GM18526 (cell line): Measurements from ENCODE around the gene CARS1.

ENCODE experiments used
- POLR2A ChIP-seq: IDR thresholded peaks from 3 replicates; pipeline ENCODE4 v1.6.1; 2011; ENCODE audit not compliant: insufficient read length; ENCODE audit errors: extremely low read depth

The CARS1 gene

DNA sequence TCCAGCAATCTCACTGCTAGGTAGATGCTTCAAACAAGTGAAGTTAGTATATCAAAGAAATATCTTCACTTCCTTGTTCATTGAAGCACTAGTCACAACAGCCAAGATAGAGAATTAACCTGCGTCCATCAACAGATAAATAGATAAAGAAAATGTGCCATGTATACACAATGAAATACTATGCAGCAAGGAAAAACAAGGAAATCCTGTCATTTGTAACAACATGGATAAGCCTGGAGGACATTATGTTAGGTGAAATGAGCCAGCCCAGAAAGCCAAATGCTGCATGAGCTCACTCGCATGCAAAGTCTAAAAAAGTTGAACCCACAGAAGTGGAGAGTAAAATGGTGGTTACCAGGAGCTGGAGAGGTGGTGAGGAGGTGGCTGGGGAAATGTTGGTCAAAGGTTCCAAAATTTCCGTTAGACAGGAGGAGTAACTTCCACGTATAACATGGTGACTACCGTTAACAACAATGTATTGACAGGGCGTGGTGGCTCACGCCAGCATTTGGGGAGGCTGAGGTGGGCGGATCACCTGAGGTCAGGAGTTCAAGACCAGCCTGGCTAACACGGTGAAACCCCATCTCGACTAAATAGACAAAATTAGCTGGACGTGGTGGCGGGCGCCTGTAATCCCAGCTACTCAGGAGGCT, 23.6 kb upstream of the CARS1 start:
- no peak for TF ChIP-seq POLR2A

DNA sequence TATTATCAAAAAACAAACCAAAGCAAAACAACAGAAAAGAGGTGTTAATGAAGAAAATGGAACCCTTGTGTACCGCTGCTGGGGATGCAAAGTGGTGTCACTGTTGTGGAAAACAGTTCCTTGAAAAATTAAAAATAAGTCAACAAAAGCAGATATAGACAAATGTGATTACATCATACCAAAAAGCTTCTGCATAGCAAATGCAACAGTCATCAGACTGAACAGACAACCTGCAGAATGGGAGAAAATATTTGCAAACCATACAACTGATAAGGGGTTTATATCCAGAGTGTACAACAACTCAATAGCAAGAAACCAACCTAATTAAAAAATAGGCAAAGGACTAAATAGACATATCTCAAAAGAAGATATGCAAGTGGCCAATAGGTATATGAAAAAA, 22.9 kb upstream of the CARS1 start:
- TF ChIP-seq POLR2A = no peak

- no peak for TF ChIP-seq POLR2A
Measured at GRCh38 chr11:3077846-3078440, 20.7 kb upstream of the CARS1 start.

GRCh38 chr11:3077189-3077836, 20.1 kb upstream of the CARS1 start:
- TF ChIP-seq POLR2A = no peak

DNA sequence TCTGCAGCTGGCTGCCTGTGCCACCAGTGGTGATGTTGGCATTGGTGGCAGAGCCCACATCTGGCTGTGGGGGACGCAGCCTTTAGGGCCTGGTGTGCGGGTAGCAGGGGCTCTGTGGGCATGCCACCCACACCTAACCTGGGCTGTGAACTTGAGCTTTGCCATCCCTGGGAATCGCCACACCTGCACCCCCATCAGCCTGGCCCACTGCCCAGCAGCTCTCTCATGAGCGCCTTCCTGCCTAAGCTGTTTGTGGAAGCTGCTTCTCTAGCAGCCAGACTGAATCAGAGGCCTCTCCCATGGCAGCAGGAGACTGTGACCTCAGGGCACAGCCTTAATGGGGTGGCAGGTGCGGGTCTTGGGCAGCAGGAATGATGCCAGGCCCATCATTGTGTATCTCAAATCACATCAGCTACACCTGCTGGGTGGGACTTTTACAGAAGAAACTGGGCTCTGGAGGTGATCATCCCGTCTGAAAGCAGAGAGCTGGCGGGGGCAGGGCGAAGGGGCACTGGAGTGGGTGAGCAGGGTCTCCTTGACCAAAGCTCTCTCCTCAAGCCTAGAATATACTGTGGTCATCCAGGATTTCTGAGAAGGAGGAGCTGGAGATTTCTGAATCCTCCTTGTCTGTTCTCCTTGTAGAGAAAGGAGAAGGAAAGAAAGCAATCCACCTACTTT, 17.8 kb upstream of the CARS1 start:
- TF ChIP-seq POLR2A = no peak

- no peak for TF ChIP-seq POLR2A
Measured at GRCh38 chr11:3073029-3073435, 15.8 kb upstream of the CARS1 start.

- TF ChIP-seq POLR2A = no peak
Measured at GRCh38 chr11:3069425-3069824, 12.2 kb upstream of the CARS1 start.

DNA sequence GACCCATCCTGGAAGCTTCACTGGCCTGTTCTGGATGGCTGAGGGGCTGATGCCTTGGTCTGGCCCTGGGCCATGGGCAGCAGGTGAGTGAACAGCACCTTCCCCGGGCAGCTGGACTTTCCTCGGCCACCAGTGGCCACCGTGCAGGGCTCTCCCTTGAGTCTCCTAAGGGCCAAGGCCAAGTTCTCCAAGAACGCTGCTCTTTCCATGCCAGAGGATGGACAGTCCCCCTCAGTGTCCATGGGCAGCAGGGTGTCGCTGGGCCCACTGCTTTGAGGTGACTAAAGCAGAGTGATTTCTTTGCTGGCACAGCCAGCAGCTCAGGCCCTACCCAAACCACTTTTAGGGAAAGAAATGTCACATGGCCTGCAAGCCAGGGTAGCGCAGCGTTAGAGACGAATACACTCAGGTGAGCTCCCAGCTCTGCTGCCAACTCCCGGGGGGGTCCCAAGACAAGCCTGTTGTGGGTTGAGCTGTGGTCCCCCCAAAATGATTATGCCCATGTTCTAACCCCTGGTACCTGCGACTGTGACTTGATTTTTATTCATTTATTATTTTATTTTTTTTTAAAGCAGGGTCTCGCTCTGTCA, 3.3 kb upstream of the CARS1 start:
- no peak for TF ChIP-seq POLR2A

GRCh38 chr11:3058753-3059664, 1.8 kb upstream of the CARS1 start:
- no peak for TF ChIP-seq POLR2A

DNA sequence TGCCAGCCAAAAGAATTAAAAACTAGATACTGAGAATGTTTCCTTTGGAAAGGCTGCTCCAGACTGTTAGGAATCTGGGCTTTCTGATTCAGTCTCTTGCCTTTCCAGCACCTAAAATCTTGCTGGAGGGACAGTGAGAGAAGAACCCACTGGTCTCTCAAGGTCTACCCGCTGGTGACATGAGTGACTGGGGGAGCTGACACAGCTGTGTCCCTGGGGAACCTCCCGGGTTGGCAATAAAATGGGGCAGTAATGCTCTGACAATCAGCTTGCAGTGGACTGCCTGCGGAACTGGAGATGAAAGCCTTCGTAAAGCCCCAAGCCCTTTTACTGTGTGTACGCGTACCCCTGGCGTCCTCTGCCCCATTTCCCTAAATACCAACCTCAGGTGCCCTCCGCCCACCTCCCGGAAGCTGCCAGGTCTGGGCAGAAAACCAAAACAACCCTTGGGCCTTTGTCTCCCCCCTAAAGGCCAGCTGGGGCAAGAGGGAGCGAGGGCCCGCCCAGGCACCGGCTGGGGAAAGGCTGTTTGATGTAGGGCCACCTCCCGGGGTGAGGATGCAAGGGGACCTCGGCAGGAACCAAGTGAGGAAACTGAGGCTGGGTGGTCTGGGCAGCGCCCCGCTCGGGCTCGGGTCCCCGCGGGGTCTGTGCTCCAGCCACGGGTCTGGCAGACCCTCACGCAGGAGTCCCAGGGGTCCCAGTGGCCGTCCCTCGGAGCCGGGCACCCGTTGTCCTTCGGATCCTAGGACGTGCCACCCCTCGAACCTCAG, 741 bp downstream of the CARS1 start:
- no peak for TF ChIP-seq POLR2A

- TF ChIP-seq POLR2A = no peak
Measured at GRCh38 chr11:3055891-3056290, 1.3 kb downstream of the CARS1 start.

DNA sequence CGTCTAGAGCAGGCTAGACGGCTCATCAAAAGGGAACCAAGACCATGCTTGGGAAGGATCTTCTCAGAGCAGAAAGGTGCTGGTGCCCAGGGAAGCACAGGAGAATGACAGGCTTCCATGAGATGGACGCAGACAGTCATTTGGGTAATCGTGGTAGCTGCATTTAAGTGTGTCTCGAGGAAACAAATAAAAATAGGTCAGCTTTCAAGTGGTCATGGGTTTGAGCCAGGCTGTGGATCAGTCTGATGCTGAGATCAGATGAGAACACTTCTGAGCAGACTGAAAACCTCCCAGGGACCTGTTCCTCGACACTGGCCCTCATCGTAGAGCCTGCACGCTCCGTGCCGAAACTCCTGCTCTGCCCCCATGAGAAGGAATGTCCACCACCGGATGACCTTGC, 4.7 kb downstream of the CARS1 start:
- no peak for TF ChIP-seq POLR2A

DNA sequence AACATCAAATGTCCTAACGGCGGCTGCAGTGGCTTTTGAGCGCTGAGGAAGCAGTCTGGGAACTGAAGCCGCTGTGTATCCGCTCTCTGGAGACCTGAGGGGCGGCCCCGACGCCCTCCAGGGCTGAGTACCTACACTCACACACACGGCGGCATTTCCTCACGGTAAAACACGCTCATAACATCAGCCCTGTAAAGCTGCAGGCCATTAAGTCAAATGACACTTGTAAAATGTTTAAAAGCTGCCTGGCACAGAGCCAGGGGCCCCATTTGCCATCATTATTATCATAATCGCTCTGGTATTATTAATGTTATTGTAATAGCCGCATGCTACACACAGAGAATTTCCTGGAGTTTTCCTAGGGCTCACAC, 5.1 kb downstream of the CARS1 start:
- no peak for TF ChIP-seq POLR2A

DNA sequence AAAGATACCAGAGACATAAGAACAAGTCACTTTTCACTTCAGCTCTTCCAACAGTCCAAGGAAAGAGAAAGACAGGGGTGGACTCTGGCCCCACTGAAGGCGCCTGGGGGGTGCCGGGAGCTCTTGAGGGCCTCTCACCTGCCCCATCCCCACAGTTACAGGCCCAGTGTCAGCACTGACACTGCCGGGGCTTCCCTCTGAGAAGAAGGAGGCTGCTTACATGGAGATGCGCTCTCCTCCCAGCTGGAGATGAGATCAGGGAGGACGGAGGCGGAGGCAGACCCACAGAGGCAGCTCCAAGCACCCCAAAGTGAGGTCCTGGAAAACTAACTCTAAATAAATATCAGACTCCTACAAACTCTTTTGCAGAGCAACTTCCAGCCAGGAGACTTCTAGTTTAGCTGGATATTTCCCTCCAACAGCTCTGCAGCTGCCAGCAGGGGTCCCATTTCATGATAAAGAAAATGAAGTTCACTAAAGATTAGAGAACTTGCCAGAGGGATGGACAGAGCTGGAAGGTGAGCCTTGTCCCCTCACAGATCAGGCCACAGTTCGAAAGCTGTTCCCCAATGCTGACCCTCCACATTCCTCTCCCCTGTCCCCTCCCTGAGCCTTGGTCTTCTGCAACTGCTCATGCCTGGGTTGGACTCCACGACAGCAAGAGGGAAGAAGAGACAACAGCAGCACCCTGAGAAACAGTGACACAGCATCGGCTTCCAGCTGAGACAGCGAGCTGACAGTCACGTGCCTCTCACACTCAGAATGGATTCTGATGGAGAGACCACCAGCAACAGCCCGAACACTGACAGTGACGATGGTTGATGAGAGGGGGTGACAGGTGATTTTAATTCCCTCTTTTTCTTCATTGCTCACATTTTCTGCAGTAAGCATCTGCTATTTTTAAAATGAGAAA, 5.8 kb downstream of the CARS1 start:
- TF ChIP-seq POLR2A = no peak
